DND-41 (cell line): ENCODE results near the gene RALGPS2.

Experiments
- EZH2 ChIP-seq: IDR thresholded peaks from 3 replicates; pipeline ENCODE4 v1.6.1; 2012; ENCODE audit warnings: borderline replicate concordance, low read depth, mild to moderate bottlenecking, moderate library complexity, low read length, inconsistent platforms; ENCODE audit not compliant: severe bottlenecking
- TF ChIP-seq, protein P1 (sequence below): IDR thresholded peaks from 2 replicates; pipeline ENCODE4 v1.5.1; 2012; ENCODE audit warnings: borderline replicate concordance, low read length, moderate library complexity, mild to moderate bottlenecking; ENCODE audit not compliant: poor library complexity, severe bottlenecking; ENCODE audit errors: extremely low read depth

DNA sequence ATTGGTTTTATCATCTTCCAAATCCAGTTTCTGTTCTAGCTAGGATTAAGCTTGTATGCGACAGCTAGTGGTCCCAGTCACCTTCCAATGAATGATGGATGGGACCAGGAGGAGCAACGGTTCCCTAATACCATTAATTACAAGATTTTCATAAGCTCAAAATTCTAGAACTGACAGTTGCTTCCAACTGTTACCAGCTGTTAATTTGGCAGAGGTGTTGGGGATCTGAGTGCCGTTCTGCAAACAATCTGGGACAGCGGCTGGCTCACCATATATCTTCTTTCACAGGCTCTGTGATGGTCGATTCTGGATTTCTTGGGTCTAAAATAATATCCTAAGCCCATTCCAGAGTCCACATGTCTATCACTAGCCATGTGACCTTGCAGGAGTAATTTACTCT is 34.5 kb upstream of the RALGPS2 start:
- TF ChIP-seq, protein P1, sequence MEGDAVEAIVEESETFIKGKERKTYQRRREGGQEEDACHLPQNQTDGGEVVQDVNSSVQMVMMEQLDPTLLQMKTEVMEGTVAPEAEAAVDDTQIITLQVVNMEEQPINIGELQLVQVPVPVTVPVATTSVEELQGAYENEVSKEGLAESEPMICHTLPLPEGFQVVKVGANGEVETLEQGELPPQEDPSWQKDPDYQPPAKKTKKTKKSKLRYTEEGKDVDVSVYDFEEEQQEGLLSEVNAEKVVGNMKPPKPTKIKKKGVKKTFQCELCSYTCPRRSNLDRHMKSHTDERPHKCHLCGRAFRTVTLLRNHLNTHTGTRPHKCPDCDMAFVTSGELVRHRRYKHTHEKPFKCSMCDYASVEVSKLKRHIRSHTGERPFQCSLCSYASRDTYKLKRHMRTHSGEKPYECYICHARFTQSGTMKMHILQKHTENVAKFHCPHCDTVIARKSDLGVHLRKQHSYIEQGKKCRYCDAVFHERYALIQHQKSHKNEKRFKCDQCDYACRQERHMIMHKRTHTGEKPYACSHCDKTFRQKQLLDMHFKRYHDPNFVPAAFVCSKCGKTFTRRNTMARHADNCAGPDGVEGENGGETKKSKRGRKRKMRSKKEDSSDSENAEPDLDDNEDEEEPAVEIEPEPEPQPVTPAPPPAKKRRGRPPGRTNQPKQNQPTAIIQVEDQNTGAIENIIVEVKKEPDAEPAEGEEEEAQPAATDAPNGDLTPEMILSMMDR = no peak
- TF ChIP-seq EZH2 = no peak
